HCT116 (cell line): Measurements from ENCODE around the gene XKRX. TPM values are rescaled to one million over a fixed set of nuclear protein-coding genes. Genes with fewer than 3 reads are reported as not detected.

Experiments
- ATAC-seq: fragments of 200-7000 bp; cut with Tn5 transposase; 2 replicates; pipeline ENCODE4 v1.9.1; 2020; ENCODE audit warnings: mild to moderate bottlenecking, moderate library complexity
- BruUV-seq: library from RNA; stranded (reverse); fragments of 400-500 nt; replicated peaks from 2 replicates; lab custom pipeline; 2021; lab: Mats Ljungman, UMichigan
- CTCF ChIA-PET: fragments of 300-600 bp; sonication (Branson Sonifier 250); formaldehyde crosslinking; loops from one replicate; lab custom pipeline; 2021; ENCODE audit warnings: antibody characterized with exemption; lab: Charles Lee
- POLR2A ChIA-PET: fragments of 300-600, 350-600 bp; sonication (Branson Sonifier 250); formaldehyde crosslinking; loops from one replicate; lab custom pipeline; 2021; ENCODE audit warnings: antibody characterized with exemption; lab: Charles Lee
- RAD21 ChIA-PET, 2 experiments: fragments of 300-600 bp; sonication (Branson Sonifier 250); formaldehyde crosslinking; loops; one replicate each; lab custom pipeline; 2023; ENCODE audit warnings: low total read pairs in 2 of 2; ENCODE audit not compliant: uncharacterized antibody in 2 of 2, unreplicated experiment in 2 of 2, low non-redundant PET in 1 of 2; lab: Charles Lee
- DNase-seq: peaks from one replicate; pipeline ENCODE4 v3.0.0-alpha.2; 2010; ENCODE audit warnings: low read depth, low spot score
- H2AFZ ChIP-seq: fragments of 200-600 bp; shearing (Covaris generic), sonication (generic); 2 replicates; pipeline ENCODE4 v1.6.1; 2017; ENCODE audit warnings: low read depth, mixed run types, mixed read lengths, antibody characterized with exemption, low read length; ENCODE audit not compliant: poor library complexity, severe bottlenecking
- H3K27ac ChIP-seq: 2 replicates; pipeline ENCODE4 v1.5.1; 2012; ENCODE audit warnings: low read depth, low read length
- H3K27me3 ChIP-seq: fragments of 200-600 bp; sonication (generic); 2 replicates; pipeline ENCODE4 v1.6.1; 2016; ENCODE audit warnings: mixed run types, low read length, mixed read lengths; ENCODE audit not compliant: insufficient read depth
- H3K36me3 ChIP-seq, 2 experiments: fragments of 200-500 bp in 1 of 2; fragments of 200-600 bp in 1 of 2; sonication (Bioruptor generic) in 1 of 2; sonication (generic) in 1 of 2; 2 replicates each; pipeline versions ENCODE4 v1.5.1 to v1.6.1; 2014 to 2016; ENCODE audit warnings: low read length in 2 of 2, inconsistent platforms in 1 of 2, mixed read lengths in 1 of 2, mixed run types in 1 of 2; ENCODE audit not compliant: insufficient read depth in 2 of 2, control insufficient read depth in 1 of 2
- H3K4me1 ChIP-seq, 2 experiments: fragments of 200-600 bp in 1 of 2; sonication (generic) in 1 of 2; 2 replicates each; pipeline versions ENCODE4 v1.5.1 to v1.6.1; 2012 to 2017; ENCODE audit warnings: low read length in 2 of 2, inconsistent platforms in 1 of 2, mild to moderate bottlenecking in 1 of 2, mixed read lengths in 1 of 2, mixed run types in 1 of 2, moderate library complexity in 1 of 2; ENCODE audit not compliant: insufficient read depth in 2 of 2, control insufficient read depth in 1 of 2
- H3K4me2 ChIP-seq: fragments of 200-600 bp; sonication (generic); 2 replicates; pipeline ENCODE4 v1.6.1; 2017; ENCODE audit warnings: mixed run types, low read length, mixed read lengths
- H3K4me3 ChIP-seq, 2 experiments: fragments of 200-600 bp in 1 of 2; sonication (generic) in 1 of 2; replicated peaks in 1 of 2; 2 replicates each; pipeline ENCODE4 v1.5.1; 2011 to 2016; ENCODE audit warnings: low read length in 2 of 2, control low read depth in 1 of 2, low read depth in 1 of 2, mild to moderate bottlenecking in 1 of 2, mixed read lengths in 1 of 2, mixed run types in 1 of 2
- H3K79me2 ChIP-seq: fragments of 200-600 bp; sonication (generic); 2 replicates; pipeline ENCODE4 v1.6.1; 2017; ENCODE audit warnings: mild to moderate bottlenecking, mixed run types, low read length, moderate library complexity, mixed read lengths; ENCODE audit not compliant: insufficient read depth
- H3K9ac ChIP-seq: fragments of 200-600 bp; sonication (generic); 2 replicates; pipeline ENCODE4 v1.6.1; 2016; ENCODE audit warnings: low read length, mixed read lengths
- H3K9me2 ChIP-seq: fragments of 200-600 bp; sonication (generic), shearing (Covaris generic); 2 replicates; pipeline ENCODE4 v1.6.1; 2017; ENCODE audit warnings: mixed run types, mild to moderate bottlenecking, moderate library complexity; ENCODE audit not compliant: insufficient read depth
- H3K9me3 ChIP-seq, 2 experiments: fragments of 200-500 bp in 1 of 2; fragments of 200-600 bp in 1 of 2; sonication (Bioruptor generic) in 1 of 2; sonication (generic) in 1 of 2; 2 replicates each; pipeline ENCODE4 v1.6.1; 2014 to 2017; ENCODE audit warnings: low read length in 2 of 2, mixed read lengths in 2 of 2, inconsistent platforms in 1 of 2, low read depth in 1 of 2, mild to moderate bottlenecking in 1 of 2, mixed run types in 1 of 2, moderate library complexity in 1 of 2; ENCODE audit not compliant: control insufficient read depth in 1 of 2, insufficient read depth in 1 of 2
- H4K20me1 ChIP-seq: fragments of 200-600 bp; sonication (generic), shearing (Covaris generic); 2 replicates; pipeline ENCODE4 v1.6.1; 2017; ENCODE audit warnings: mixed run types, mild to moderate bottlenecking, moderate library complexity; ENCODE audit not compliant: insufficient read depth
- CBX3 ChIP-seq: IDR thresholded peaks from 2 replicates; pipeline ENCODE4 v1.6.1; 2012; ENCODE audit warnings: low read depth
- CEBPB ChIP-seq: IDR thresholded peaks from 2 replicates; pipeline ENCODE4 v1.6.1; 2012; ENCODE audit warnings: low read depth
- EGR1 ChIP-seq: IDR thresholded peaks from 2 replicates; pipeline ENCODE4 v1.6.1; 2012; ENCODE audit warnings: low read depth
- ELF1 ChIP-seq: IDR thresholded peaks from 2 replicates; pipeline ENCODE4 v1.6.1; 2012; ENCODE audit warnings: low read depth, borderline replicate concordance
- EZH2 ChIP-seq: fragments of 200-600 bp; sonication (generic); IDR thresholded peaks from 2 replicates; pipeline ENCODE4 v1.6.1; 2017; ENCODE audit warnings: antibody characterized with exemption, mixed run types
- EZH2phosphoT487 ChIP-seq: fragments of 200-600 bp; IDR thresholded peaks from 2 replicates; pipeline ENCODE4 v1.6.1; 2018; ENCODE audit warnings: antibody characterized with exemption, borderline replicate concordance
- JUND ChIP-seq: IDR thresholded peaks from 2 replicates; pipeline ENCODE4 v1.6.1; 2012
- POLR2A ChIP-seq: IDR thresholded peaks from 2 replicates; pipeline ENCODE4 v1.7.0; 2011; ENCODE audit warnings: borderline replicate concordance; ENCODE audit not compliant: insufficient read depth, insufficient read length; ENCODE audit errors: extremely low read depth
- POLR2AphosphoS5 ChIP-seq: IDR thresholded peaks from 2 replicates; pipeline ENCODE4 v1.6.1; 2011; ENCODE audit warnings: mild to moderate bottlenecking, low read depth, low read length, moderate library complexity
- RAD21 ChIP-seq: IDR thresholded peaks from 2 replicates; pipeline ENCODE4 v1.6.1; 2012; ENCODE audit warnings: low read depth, mild to moderate bottlenecking
- SIN3A ChIP-seq: IDR thresholded peaks from 2 replicates; pipeline ENCODE4 v1.6.1; 2012; ENCODE audit warnings: low read depth
- SP1 ChIP-seq: IDR thresholded peaks from 2 replicates; pipeline ENCODE4 v1.6.1; 2012; ENCODE audit warnings: low read depth
- SRF ChIP-seq: IDR thresholded peaks from 2 replicates; pipeline ENCODE4 v1.6.1; 2012; ENCODE audit warnings: low read depth
- TCF7L2 ChIP-seq: IDR thresholded peaks from 2 replicates; pipeline ENCODE4 v1.7.0; 2011; ENCODE audit warnings: borderline replicate concordance, inconsistent platforms; ENCODE audit not compliant: insufficient read depth, insufficient read length; ENCODE audit errors: extremely low read depth
- YY1 ChIP-seq: IDR thresholded peaks from 2 replicates; pipeline ENCODE4 v1.6.1; 2011; ENCODE audit warnings: low read length, low read depth, moderate library complexity, mild to moderate bottlenecking; ENCODE audit not compliant: insufficient replicate concordance; ENCODE audit errors: extremely low read depth
- ZFX ChIP-seq: fragments of 450-650 bp; IDR thresholded peaks from 2 replicates; pipeline ENCODE4 v1.6.1; 2017
- ZNF274 ChIP-seq: fragments of 200-500 bp; sonication (Bioruptor generic); IDR thresholded peaks from 2 replicates; pipeline ENCODE4 v1.6.1; 2014; ENCODE audit warnings: mild to moderate bottlenecking, low read depth, low read length, inconsistent platforms
- intact Hi-C: fragments of 100-400 bp; cut with micrococcal nuclease; formaldehyde crosslinking; loops from 2 replicates; pipeline ENCODE4 v1.10.0; 2022
- total RNA-seq: library from RNA; stranded (reverse); gene quantifications from one replicate; pipeline ENCODE4 v1.2.1, GENCODE V29; 2021; ENCODE audit not compliant: unreplicated experiment
- TF ChIP-seq, protein P1 (sequence below), 3 experiments: fragments of 200-600 bp in 1 of 3; sonication (generic) in 1 of 3; IDR thresholded peaks in 2 of 3; conservative IDR thresholded peaks in 1 of 3; 2 replicates each; pipeline ENCODE4 v1.5.1; 2012 to 2017; ENCODE audit warnings: low read depth in 2 of 3, low read length in 2 of 3, antibody characterized with exemption in 1 of 3, borderline replicate concordance in 1 of 3, control low read depth in 1 of 3, mild to moderate bottlenecking in 1 of 3, mixed read lengths in 1 of 3, mixed run types in 1 of 3, moderate library complexity in 1 of 3; ENCODE audit not compliant: insufficient read depth in 1 of 3
- TF ChIP-seq, protein P2 (sequence below): IDR thresholded peaks from 2 replicates; pipeline ENCODE4 v1.6.1; 2012
- TF ChIP-seq, protein P3 (sequence below): IDR thresholded peaks from 2 replicates; pipeline ENCODE4 v1.6.1; 2012

The XKRX gene
- total RNA-seq, 1 experiment from 2014 or later = 0.47 TPM

GRCh38 chrX:100931925-100932285 is 3.2 kb upstream of the XKRX start:
- POLR2A ChIA-PET = no interaction called here
- H3K9me2 ChIP-seq = no peaks in the 10 kb centered on the region
- intact Hi-C loops = no loop called here

More at GRCh38 chrX:100931925-100932285, 3.2 kb upstream of the XKRX start:
- peaks cover 2 to 15% of the 10 kb centered on the region in 2 experiments; a peak in 2 of 4 replicates for H3K4me1 ChIP-seq
- no peaks in the 10 kb centered on the region for H3K79me2 ChIP-seq
- no peak overlapping the region for H3K4me3 ChIP-seq
- TF ChIP-seq CBX3 (no peak), ZNF274 (no peak), SIN3A (no peak), RAD21 (no peak), YY1 (no peak), POLR2AphosphoS5 (no peak), EGR1 (no peak), EZH2 (no peak), EZH2phosphoT487 (no peak), ZFX (no peak), SRF (no peak), TCF7L2 (no peak), CEBPB (no peak), POLR2A (no peak), JUND (no peak), SP1 (no peak), ELF1 (no peak)
- TF ChIP-seq, protein P1, sequence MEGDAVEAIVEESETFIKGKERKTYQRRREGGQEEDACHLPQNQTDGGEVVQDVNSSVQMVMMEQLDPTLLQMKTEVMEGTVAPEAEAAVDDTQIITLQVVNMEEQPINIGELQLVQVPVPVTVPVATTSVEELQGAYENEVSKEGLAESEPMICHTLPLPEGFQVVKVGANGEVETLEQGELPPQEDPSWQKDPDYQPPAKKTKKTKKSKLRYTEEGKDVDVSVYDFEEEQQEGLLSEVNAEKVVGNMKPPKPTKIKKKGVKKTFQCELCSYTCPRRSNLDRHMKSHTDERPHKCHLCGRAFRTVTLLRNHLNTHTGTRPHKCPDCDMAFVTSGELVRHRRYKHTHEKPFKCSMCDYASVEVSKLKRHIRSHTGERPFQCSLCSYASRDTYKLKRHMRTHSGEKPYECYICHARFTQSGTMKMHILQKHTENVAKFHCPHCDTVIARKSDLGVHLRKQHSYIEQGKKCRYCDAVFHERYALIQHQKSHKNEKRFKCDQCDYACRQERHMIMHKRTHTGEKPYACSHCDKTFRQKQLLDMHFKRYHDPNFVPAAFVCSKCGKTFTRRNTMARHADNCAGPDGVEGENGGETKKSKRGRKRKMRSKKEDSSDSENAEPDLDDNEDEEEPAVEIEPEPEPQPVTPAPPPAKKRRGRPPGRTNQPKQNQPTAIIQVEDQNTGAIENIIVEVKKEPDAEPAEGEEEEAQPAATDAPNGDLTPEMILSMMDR (IDR thresholded peaks at IDR 0.05 in 2 of 3, conservative IDR thresholded peaks at IDR 0.05 in 1 of 3; ENCODE audit: borderline replicate concordance in 1 of 3, insufficient read depth in 1 of 3, low read depth in 2 of 3, low read length in 2 of 3) = no peak
- TF ChIP-seq, protein P2, sequence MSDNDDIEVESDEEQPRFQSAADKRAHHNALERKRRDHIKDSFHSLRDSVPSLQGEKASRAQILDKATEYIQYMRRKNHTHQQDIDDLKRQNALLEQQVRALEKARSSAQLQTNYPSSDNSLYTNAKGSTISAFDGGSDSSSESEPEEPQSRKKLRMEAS = no peak
- TF ChIP-seq, protein P3, sequence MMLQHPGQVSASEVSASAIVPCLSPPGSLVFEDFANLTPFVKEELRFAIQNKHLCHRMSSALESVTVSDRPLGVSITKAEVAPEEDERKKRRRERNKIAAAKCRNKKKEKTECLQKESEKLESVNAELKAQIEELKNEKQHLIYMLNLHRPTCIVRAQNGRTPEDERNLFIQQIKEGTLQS = no peak
- H2AFZ ChIP-seq = no peak overlapping the region
- ATAC-seq (no peak), DNase-seq (no peak)
- H3K27me3 ChIP-seq = no peaks in the 10 kb centered on the region
- no peaks in the 10 kb centered on the region for H3K9me3 ChIP-seq
- no TSS peak for BruUV-seq
- no peak overlapping the region for H3K27ac ChIP-seq
- H4K20me1 ChIP-seq = no peaks in the 10 kb centered on the region
- H3K9ac ChIP-seq = no peak overlapping the region
- H3K4me2 ChIP-seq = no peak overlapping the region
- CTCF ChIA-PET = no interaction called here
- RAD21 ChIA-PET = no interaction called here
- H3K36me3 ChIP-seq = no peaks in the 10 kb centered on the region
